Spleen (tissue), 7 donors: ENCODE results near the gene IL21R.

ENCODE experiments used
- CTCF ChIP-seq, 11 experiments: fragments of 200-600 bp in 7 of 11; fragments of 450-650 bp in 4 of 11; sonication (generic) in 4 of 11; IDR thresholded peaks in 8 of 11; conservative IDR thresholded peaks in 3 of 11; 1 replicate in 7 of 11; 2 replicates in 4 of 11; pipeline versions ENCODE4 v1.4.0 to v1.8.0; 2016 to 2021; ENCODE audit warnings: antibody characterized with exemption in 11 of 11, inconsistent platforms in 4 of 11, mild to moderate bottlenecking in 1 of 11
- POLR2AphosphoS5 ChIP-seq, 3 donors: sonication (generic); formaldehyde crosslinking; IDR thresholded peaks; one replicate each; pipeline ENCODE4 v1.5.1; 2017; ENCODE audit warnings: antibody characterized with exemption in 3 of 3
- donor health status: DM: no; HTN: no; CAD: no; lungs with moderate emphysema.
- donor health status: DM: no; HTN: no; CAD: no.
- donor health status: DM: no; HTN: no; CAD: no.

GRCh38 chr16:27362570-27363245, 39.3 kb upstream of the IL21R start:
- TF ChIP-seq POLR2AphosphoS5 (IDR thresholded peaks at IDR 0.05) (peak in 1 of 3 donors; percentile 76), CTCF (IDR thresholded peaks at IDR 0.05 in 8 of 11, conservative IDR thresholded peaks at IDR 0.05 in 3 of 11) (no peak)
